A549 (cell line): Measurements from ENCODE around the gene ADCY6. TPM values are rescaled to one million over a fixed set of nuclear protein-coding genes. Genes with fewer than 3 reads are reported as not detected.

ENCODE experiments used
- ATAC-seq, 2 experiments: fragments of 200-7000 bp in 1 of 2; fragments of >200 bp in 1 of 2; cut with Nextera tagmentation in 1 of 2; cut with Tn5 transposase in 1 of 2; 3 replicates each; pipeline versions ENCODE4 v1.8.0 to v1.9.1; 2018 to 2020; ENCODE audit warnings: mild to moderate bottlenecking in 1 of 2, moderate library complexity in 1 of 2
- CTCF ChIA-PET: fragments of 300-600 bp; sonication (Branson Sonifier 250); formaldehyde crosslinking; extraction: SDS; loops from one replicate; lab custom pipeline; 2021; ENCODE audit warnings: antibody characterized with exemption, inconsistent platforms; lab: Yijun Ruan, JAX
- POLR2A ChIA-PET: fragments of 350-600 bp; formaldehyde crosslinking; extraction: SDS; loops from one replicate; lab custom pipeline; 2021; ENCODE audit warnings: antibody characterized with exemption, inconsistent platforms; lab: Yijun Ruan, JAX
- DNase-seq, 2 experiments: peaks; one replicate each; pipeline versions ENCODE4 v3.0.0 to v3.0.0-alpha.2; 2011 to 2016; ENCODE audit warnings: low read depth in 1 of 2, low spot score in 1 of 2
- FAIRE-seq: peaks from 2 replicates; lab custom pipeline; 2011; peaks lifted over from hg19 to GRCh38; lab: Jason Lieb, UNC
- H3K27ac ChIP-seq, 2 experiments: fragments of >200 bp; sonication (Bioruptor Twin); formaldehyde crosslinking; 3 replicates each; pipeline ENCODE4 v1.5.1; 2016 to 2017
- H3K4me1 ChIP-seq: fragments of >200 bp; sonication (Bioruptor Twin); formaldehyde crosslinking; 3 replicates; pipeline ENCODE4 v1.6.1; 2016
- H3K4me2 ChIP-seq: fragments of >200 bp; sonication (Bioruptor Twin); formaldehyde crosslinking; 3 replicates; pipeline ENCODE4 v1.6.1; 2016
- H3K4me3 ChIP-seq: fragments of >200 bp; sonication (Bioruptor Twin); formaldehyde crosslinking; 3 replicates; pipeline ENCODE4 v1.5.1; 2016
- H3K9me3 ChIP-seq: fragments of >200 bp; sonication (Bioruptor Twin); formaldehyde crosslinking; 3 replicates; pipeline ENCODE4 v1.6.1; 2016
- BHLHE40 ChIP-seq: IDR thresholded peaks from 2 replicates; pipeline ENCODE4 v1.6.1; 2012; ENCODE audit warnings: low read depth, low read length, inconsistent platforms
- CHD2 ChIP-seq: fragments of 150-350 bp; IDR thresholded peaks from 2 replicates; pipeline ENCODE4 v1.6.1; 2014; ENCODE audit warnings: low read length; ENCODE audit not compliant: partially characterized antibody
- CHD4 ChIP-seq: fragments of 200-600 bp; sonication (generic); IDR thresholded peaks from 2 replicates; pipeline ENCODE4 v1.6.1; 2016; ENCODE audit warnings: antibody characterized with exemption, mild to moderate bottlenecking, borderline replicate concordance
- EHF ChIP-seq: fragments of 250-450 bp; sonication (Bioruptor Pico); IDR thresholded peaks from 2 replicates; pipeline ENCODE4 v1.5.0; 2020; ENCODE audit warnings: mild to moderate bottlenecking
- HOXB5 ChIP-seq: fragments of 250-450 bp; sonication (Bioruptor Pico); IDR thresholded peaks from 2 replicates; pipeline ENCODE4 v1.5.0; 2020; ENCODE audit warnings: mild to moderate bottlenecking, moderate library complexity
- NR3C1 ChIP-seq: fragments of >200 bp; sonication (Bioruptor Twin); formaldehyde crosslinking; IDR thresholded peaks from 3 replicates; pipeline ENCODE4 v1.6.1; 2017
- RARB ChIP-seq: fragments of 250-450 bp; sonication (Bioruptor Pico); IDR thresholded peaks from 2 replicates; pipeline ENCODE4 v1.8.0; 2021; ENCODE audit warnings: mild to moderate bottlenecking, moderate library complexity
- RFX5 ChIP-seq: fragments of 450-650 bp; IDR thresholded peaks from 2 replicates; pipeline ENCODE4 v1.7.1; 2014; ENCODE audit warnings: antibody characterized with exemption, mild to moderate bottlenecking, moderate library complexity
- WGBS: methylation state at CpG from one replicate; pipeline ENCODE4 v1.1.6; 2017; ENCODE audit errors: missing lambda C conversion rate; 5-methylcytosine and 5-hydroxymethylcytosine counted together
- polyA plus RNA-seq, 4 experiments: library from polyadenylated mRNA; depleted of rRNA in 3 of 4; stranded (reverse); fragments of >200 nt; fragmentation: RNase III in 1 of 4; extraction: RNeasy Plus Mini Kit Qiagen cat#74134 plus additional on column Dnase treatment in 1 of 4; gene quantifications; 2 replicates in 3 of 4; 3 replicates in 1 of 4; pipeline ENCODE4 v1.2.3, GENCODE V29; 2011 to 2017
- TF ChIP-seq, protein P1 (sequence below): fragments of 200-600 bp; sonication (generic); IDR thresholded peaks from 2 replicates; pipeline ENCODE4 v1.6.1; 2016; ENCODE audit warnings: antibody characterized with exemption, mild to moderate bottlenecking, moderate library complexity
- TF ChIP-seq, protein P2 (sequence below): fragments of >200 bp; sonication (Bioruptor Twin); formaldehyde crosslinking; IDR thresholded peaks from 3 replicates; pipeline ENCODE4 v1.6.1; 2016
- TF ChIP-seq, protein P3 (sequence below): fragments of >200 bp; sonication (Bioruptor Twin); formaldehyde crosslinking; IDR thresholded peaks from 3 replicates; pipeline ENCODE4 v1.5.1; 2016
- TF ChIP-seq, protein P4 (sequence below): IDR thresholded peaks from 2 replicates; pipeline ENCODE4 v1.6.1; 2012
- TF ChIP-seq, protein P5 (sequence below): fragments of >200 bp; sonication (Bioruptor Twin); formaldehyde crosslinking; IDR thresholded peaks from 2 replicates; pipeline ENCODE4 v1.6.1; 2016

The ADCY6 gene
- polyA plus RNA-seq, 2 of the 4 experiments (the other 2 are of a cell fraction): 16.3 to 20.8 TPM

DNA sequence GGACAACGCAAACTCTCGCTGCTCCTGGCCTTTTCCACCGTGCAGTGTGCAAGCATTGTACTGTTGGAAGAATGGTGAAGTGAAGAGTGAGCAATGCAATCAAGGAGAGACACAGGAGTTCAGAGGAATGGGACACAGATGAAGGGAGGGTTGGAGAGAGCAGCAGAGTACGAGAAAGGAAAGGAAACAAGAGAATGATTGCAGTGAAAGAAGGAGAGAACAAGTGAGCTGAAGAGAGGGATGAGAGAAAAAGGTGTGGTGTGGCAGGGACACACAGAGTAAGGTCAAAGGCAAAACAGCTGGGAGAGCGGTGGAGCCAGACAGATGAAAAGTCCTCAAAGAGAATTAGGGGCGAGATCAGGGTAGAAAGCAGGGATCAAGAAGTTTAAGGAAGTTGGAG, 42.4 kb upstream of the ADCY6 start (continued):
- TF ChIP-seq, protein P1, sequence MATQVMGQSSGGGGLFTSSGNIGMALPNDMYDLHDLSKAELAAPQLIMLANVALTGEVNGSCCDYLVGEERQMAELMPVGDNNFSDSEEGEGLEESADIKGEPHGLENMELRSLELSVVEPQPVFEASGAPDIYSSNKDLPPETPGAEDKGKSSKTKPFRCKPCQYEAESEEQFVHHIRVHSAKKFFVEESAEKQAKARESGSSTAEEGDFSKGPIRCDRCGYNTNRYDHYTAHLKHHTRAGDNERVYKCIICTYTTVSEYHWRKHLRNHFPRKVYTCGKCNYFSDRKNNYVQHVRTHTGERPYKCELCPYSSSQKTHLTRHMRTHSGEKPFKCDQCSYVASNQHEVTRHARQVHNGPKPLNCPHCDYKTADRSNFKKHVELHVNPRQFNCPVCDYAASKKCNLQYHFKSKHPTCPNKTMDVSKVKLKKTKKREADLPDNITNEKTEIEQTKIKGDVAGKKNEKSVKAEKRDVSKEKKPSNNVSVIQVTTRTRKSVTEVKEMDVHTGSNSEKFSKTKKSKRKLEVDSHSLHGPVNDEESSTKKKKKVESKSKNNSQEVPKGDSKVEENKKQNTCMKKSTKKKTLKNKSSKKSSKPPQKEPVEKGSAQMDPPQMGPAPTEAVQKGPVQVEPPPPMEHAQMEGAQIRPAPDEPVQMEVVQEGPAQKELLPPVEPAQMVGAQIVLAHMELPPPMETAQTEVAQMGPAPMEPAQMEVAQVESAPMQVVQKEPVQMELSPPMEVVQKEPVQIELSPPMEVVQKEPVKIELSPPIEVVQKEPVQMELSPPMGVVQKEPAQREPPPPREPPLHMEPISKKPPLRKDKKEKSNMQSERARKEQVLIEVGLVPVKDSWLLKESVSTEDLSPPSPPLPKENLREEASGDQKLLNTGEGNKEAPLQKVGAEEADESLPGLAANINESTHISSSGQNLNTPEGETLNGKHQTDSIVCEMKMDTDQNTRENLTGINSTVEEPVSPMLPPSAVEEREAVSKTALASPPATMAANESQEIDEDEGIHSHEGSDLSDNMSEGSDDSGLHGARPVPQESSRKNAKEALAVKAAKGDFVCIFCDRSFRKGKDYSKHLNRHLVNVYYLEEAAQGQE: no peak
- TF ChIP-seq RFX5: no peak
- TF ChIP-seq NR3C1: no peak
- TF ChIP-seq CHD4: no peak
- no peak for TF ChIP-seq HOXB5 (CRISPR knock-in tag)

DNA sequence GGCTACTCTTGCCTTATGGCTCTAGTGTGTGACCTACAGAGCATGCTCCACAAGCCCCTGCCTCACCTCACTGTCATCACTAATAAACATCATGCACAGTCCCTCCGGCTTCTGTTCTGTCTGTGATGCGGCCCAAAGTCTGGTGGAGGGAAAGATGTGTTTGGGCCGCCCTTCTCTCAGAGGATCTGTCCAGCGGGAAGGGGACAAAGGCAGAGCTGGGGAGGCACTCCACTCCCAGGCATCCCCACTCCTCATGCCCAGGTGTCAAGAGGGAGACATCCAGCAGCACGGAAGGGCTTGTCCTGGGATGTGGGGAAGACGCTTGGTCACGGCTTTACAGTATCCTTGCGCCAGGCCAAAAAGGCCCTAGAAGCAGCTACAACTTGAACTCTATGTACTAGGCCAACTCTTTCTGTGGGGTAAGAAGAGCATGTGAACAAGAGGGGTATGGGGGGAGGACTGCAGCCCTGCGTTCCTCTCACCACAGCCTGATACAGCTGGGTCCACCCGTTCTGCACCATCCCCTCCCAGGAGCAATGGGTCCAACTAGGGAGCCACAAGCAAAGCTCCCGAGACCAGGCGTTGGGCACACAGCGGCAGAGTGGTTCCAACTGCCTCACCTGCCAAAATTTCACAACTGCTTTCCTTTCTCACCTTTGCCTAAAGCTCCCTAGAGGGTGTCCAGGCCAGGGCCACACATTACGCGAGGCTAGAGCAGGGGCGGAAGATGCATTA, 40.1 kb upstream of the ADCY6 start:
- ATAC-seq: peak in 1 of 2 experiments; percentile 4; a peak in 1 of 6 replicates
- WGBS: 91% methylated on average over 16 of the region's 16 CpGs
- no peak for FAIRE-seq
- 0 out of 3 replicates have a peak, but pooled peaks cover 4% of the 10 kb centered on the region for H3K4me1 ChIP-seq
- ChIA-PET POLR2A (no interaction called here), CTCF (interaction anchor here (1.2 to 18.2 kb wide), 9 partner anchors 10 to 159 kb away, joined by 3 to 230 read pairs (median 7); partner anchors contain the start of genes CACNB3 and DDX23)
- no peaks in the 10 kb centered on the region for H3K9me3 ChIP-seq
- DNase-seq: no peak
- TF ChIP-seq CHD4: no peak
- no peak for TF ChIP-seq CHD2
- TF ChIP-seq, protein P2, sequence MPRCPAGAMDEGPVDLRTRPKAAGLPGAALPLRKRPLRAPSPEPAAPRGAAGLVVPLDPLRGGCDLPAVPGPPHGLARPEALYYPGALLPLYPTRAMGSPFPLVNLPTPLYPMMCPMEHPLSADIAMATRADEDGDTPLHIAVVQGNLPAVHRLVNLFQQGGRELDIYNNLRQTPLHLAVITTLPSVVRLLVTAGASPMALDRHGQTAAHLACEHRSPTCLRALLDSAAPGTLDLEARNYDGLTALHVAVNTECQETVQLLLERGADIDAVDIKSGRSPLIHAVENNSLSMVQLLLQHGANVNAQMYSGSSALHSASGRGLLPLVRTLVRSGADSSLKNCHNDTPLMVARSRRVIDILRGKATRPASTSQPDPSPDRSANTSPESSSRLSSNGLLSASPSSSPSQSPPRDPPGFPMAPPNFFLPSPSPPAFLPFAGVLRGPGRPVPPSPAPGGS: no peak
- no peak for TF ChIP-seq HOXB5 (CRISPR knock-in tag)
- TF ChIP-seq, protein P3, sequence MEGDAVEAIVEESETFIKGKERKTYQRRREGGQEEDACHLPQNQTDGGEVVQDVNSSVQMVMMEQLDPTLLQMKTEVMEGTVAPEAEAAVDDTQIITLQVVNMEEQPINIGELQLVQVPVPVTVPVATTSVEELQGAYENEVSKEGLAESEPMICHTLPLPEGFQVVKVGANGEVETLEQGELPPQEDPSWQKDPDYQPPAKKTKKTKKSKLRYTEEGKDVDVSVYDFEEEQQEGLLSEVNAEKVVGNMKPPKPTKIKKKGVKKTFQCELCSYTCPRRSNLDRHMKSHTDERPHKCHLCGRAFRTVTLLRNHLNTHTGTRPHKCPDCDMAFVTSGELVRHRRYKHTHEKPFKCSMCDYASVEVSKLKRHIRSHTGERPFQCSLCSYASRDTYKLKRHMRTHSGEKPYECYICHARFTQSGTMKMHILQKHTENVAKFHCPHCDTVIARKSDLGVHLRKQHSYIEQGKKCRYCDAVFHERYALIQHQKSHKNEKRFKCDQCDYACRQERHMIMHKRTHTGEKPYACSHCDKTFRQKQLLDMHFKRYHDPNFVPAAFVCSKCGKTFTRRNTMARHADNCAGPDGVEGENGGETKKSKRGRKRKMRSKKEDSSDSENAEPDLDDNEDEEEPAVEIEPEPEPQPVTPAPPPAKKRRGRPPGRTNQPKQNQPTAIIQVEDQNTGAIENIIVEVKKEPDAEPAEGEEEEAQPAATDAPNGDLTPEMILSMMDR: no peak
- TF ChIP-seq, protein P4, sequence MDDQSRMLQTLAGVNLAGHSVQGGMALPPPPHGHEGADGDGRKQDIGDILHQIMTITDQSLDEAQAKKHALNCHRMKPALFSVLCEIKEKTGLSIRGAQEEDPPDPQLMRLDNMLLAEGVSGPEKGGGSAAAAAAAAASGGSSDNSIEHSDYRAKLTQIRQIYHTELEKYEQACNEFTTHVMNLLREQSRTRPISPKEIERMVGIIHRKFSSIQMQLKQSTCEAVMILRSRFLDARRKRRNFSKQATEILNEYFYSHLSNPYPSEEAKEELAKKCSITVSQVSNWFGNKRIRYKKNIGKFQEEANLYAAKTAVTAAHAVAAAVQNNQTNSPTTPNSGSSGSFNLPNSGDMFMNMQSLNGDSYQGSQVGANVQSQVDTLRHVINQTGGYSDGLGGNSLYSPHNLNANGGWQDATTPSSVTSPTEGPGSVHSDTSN: no peak
- TF ChIP-seq, protein P5, sequence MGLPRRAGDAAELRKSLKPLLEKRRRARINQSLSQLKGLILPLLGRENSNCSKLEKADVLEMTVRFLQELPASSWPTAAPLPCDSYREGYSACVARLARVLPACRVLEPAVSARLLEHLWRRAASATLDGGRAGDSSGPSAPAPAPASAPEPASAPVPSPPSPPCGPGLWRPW: no peak
- no peak for TF ChIP-seq EHF
- TF ChIP-seq BHLHE40: no peak
- no peak for TF ChIP-seq RARB (CRISPR knock-in tag)
- TF ChIP-seq, protein P1: no peak
- H3K27ac ChIP-seq: no peak overlapping the region
- H3K4me3 ChIP-seq: no peak overlapping the region
- H3K4me2 ChIP-seq: no peak overlapping the region
